GM19239 (cell line): ENCODE measurements around the gene FGFBP3.

Experiments used
- DNase-seq: peaks from one replicate; pipeline ENCODE4 v3.0.0; 2011; ENCODE audit warnings: low spot score; ENCODE audit not compliant: insufficient read length
- FAIRE-seq: peaks from 2 replicates; lab custom pipeline; 2011; peaks lifted over from hg19 to GRCh38; lab: Jason Lieb, UNC

FGFBP3 gene, protein sequence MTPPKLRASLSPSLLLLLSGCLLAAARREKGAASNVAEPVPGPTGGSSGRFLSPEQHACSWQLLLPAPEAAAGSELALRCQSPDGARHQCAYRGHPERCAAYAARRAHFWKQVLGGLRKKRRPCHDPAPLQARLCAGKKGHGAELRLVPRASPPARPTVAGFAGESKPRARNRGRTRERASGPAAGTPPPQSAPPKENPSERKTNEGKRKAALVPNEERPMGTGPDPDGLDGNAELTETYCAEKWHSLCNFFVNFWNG

DNA sequence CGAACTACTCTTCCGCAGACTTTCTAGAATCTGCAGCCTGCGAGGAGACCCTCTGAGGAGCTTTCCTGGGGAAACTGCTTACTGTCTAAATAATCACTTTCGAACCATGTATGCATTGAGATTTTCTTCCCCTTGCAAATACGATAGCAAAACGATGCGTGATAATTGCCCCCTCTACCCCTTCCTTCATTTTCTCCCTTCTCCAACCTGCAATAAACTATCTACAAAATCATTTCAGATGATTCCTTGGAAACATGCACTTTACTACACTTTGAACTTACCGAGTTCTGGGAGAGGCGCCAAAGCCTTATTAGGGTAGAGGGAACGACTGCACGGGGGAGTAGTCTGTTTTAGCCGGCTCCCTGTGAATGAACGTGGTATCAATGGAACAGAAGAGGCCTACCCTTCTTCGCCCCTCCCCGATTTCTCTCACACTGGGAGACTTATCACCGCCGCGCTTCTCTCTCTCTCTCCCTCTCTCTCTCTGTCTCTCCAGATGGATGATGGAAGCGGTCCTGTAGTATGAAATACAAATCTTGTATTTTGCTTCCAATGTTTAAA lies at the start of gene FGFBP3:
Gene FGFBP3 (minus strand): TSS at position 370 of the 561 bp plus-strand sequence. CDS start 517 bp downstream, outside the sequence.
- DNase-seq: no peak
- FAIRE-seq: peak; percentile 83

DNA sequence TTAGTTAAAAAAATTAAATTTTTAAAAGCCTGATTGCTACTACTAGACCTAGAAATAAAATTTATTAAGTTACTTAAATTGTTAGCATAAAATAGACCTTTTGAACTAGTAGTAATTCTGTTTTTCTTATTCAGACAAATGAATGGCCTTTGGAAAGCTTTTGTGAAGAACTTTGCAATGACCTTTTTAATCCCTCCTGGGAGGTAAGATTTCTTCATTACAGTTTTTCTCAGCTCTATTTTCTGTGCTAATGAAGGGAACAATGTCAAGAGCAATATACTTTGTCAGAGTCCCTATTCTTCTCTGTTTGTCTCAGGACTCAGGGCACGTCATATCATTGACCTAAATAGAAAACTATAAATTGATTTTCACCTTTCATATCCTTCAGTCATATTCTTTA lies 47.8 kb upstream of the FGFBP3 start:
- no peak for FAIRE-seq
- no peak for DNase-seq

DNA sequence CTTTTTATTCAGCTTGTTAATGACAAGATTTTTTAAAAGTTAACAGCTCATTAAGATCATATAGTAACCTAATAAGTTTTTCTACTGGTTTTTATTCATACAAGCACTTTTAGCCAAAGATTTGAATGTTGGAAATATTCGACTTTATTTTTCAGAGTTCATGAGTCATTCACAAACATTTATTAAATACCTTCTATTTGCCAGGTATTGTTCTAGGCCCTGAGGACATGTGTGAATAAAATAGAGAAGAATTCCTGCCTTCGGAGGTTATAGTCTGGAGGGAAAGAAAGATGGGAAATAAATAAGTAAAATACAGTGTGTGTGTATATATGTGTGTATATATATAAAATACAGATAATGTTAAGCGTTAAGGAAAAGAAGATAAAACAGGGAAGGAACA lies 45.8 kb upstream of the FGFBP3 start:
- no peak for DNase-seq
- FAIRE-seq: no peak

DNA sequence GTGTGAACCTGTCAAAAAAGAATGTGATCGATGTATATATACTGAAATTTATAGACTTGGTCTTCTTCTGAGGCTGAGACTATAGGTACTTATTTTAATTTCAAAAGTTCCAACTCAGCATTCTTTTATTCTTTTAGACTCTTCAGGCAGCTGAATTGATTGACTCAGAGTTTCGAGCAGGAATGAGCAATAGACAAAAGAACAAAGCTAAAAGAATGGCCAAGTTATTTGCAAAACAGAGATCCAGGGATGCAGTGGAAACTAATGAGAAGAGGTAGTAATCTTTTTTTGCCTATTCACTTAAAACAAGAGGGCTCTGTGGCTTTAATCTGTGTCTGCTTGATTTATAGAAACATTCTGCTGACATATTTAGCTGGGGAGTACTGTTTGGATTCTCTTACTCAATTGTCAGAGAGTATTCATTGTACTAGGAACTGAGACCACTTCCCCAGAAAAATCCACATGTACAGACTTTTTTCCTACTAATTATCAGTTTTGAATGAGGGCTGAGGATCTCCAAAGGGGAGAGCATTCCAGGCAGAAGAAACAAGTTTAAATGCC lies 44.4 kb upstream of the FGFBP3 start:
- FAIRE-seq: peak; percentile 4
- DNase-seq: no peak

DNA sequence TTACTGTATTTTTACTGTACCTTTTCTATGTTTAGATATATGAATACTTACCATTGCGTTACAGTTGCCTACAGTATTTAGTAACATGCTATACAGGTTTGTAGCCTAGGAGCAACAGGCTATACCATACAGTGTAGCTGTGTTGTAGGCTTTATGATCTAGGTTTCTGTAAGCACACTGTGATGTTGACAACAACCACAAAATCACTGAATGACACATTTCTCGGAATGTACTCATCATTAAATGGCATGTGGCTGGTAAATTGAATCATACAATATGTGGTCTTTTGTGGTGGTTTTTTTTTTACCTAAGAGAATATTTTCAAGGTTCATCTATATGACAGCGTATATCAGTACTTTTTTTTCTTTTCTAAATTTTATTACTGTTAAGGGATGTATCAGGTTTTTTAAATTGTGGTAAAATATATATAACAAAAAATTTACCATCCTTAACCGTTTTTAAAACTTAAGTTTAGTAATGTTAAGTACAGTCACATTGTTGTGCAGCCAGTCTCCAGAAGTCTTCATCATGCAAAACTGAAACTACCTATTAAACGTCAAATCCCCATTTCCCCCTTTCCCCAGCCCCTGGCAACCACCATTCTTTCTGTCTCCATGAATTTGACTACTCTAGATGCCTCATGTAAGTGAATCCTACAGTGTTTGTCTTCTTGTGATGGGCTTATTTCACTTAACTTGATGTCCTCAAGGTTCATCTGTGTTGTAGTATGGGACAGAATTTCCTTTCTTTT lies 35.8 kb upstream of the FGFBP3 start:
- peak; percentile 56 for FAIRE-seq
- no peak for DNase-seq

DNA sequence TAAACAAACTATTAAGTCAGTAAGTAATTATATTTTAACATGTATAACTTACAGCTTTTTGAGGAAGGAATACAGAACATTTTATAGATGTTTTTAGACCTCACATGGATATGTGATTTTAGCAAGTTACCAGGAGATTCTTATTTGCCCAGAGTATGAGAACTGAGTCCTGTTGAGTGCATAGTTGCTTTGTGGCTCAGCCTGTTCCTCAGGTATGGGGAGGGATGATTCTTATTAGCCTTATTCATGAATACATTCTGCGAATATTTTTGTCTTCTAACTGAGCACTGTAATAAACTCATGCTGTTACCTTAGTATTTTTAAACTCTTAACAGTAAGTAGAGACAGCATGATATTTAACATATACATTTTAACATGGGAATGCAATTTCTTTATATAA lies 32.1 kb upstream of the FGFBP3 start:
- DNase-seq (no peak), FAIRE-seq (no peak)

DNA sequence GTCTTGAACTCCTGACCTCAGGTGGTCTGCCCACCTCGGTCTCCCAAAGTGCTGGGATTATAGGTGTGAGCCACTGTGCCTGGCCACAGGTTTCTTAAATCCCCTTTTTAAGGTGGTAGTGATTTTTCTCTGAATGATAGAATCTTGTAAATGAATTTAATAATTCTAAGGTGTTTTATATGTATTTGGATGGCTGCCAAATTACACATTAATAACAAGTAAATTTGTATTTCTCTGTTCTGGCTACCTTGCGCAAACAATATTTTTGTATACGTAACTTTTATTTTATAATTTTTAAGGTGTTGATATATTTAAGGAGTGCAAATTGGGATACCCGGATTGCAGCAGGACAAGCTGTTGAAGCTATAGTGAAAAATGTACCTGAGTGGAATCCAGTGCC lies 30.4 kb upstream of the FGFBP3 start:
- FAIRE-seq: no peak

DNA sequence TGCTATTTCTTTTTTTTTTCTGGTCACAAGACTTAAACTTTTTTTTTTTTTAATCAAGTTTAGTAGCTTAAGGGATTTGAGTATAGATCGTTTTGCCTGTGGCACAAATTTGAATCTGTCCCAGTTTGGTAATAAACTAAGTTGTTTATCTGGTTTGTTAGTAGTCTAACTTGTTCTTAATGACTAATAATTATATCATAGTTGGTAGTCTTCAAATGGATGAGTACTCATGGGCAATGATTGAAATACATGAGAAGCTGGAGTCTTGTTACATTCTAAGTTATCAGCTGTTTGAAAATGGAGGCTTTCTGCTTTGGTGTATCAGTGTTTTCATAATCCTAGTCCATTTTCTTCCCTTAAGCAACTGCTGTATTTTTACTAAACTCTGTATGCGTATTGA lies 26.6 kb upstream of the FGFBP3 start:
- FAIRE-seq (no peak), DNase-seq (no peak)

More for the DNA sequence above, 30.4 kb upstream of the FGFBP3 start:
- no peak for DNase-seq

DNA sequence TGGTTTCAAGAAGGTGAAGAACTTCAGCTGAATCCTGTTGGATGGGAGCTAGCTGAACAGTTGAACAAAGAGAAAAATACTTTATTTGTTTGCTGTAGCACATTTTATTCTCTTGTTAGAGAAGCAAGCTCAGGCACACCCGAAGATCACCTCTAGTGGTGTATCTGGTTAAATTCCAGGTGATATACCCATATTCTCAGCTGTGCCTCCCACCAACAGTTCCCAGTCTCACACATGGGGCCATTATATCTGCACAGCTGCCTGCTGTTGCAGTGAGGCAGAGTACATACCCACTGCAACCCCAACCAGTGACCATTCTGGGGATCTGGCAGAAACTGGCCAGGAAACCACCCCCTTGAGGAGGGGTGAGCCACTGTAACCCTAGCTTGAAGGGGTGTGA lies 23.5 kb upstream of the FGFBP3 start:
- DNase-seq (no peak), FAIRE-seq (no peak)

DNA sequence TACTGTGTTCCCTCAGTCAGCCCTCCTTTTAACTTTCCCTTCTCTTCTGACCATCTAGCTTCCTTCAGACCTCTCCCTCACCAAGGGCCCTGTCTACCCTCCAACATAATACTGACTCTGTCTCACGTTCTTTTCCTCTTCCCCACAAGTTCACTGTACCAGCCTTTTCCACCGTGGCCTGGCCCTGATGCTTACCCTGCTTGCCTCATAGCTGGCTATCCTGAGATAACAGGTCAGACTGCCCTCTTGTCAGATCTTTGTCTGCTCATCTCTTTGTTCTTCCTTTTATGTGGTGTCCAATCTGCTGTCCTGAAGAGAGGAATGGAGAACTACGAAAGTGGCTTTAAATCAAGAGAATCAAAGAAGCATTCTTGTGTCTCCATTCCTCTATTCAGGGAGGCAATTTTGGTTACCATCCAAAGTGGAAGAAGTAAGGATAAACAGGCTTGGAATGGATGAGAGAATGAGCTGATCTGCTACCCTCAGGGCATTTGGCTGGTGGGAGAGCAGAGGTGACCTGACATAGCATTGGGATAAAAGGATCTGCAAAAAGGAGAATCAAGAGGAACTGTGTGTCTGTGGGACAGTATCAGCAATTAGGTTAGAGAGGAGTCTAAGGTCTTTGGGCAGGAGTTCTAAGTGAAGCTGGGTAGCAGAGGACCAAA lies 22.4 kb upstream of the FGFBP3 start:
- FAIRE-seq (no peak), DNase-seq (no peak)

DNA sequence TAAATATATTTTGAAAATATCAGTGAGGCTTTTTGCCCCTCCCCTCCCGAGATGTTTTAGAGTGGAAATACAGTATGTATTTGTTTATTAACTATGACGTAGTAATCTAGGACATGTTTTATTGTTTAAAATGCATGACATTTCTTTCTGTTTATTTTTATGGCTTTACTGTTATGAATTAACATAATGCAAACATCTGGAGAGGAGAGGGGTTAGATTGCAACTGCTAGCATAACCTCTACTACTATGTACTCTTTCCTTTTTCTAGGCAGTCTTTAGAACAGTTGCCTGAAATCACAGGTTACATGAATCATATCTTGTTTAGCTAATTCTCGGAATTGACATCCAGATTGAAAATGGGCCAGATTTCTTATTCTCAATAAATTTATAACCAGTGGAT lies 21.7 kb upstream of the FGFBP3 start:
- DNase-seq: no peak
- no peak for FAIRE-seq

DNA sequence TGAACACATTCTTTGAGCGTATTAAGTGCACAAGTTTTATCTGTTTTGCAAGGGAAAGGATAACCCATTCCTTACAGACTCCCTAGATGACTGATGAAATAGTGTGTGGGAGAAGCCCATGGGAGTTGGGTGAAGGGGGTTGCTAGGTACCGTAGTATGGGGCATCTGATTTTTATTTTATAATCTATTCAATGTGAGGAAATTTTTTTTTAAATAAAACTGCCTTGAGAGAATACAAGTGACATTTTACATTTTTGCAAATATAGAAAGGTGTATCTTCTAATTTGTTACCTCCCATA lies 15.7 kb upstream of the FGFBP3 start:
- DNase-seq: no peak
- no peak for FAIRE-seq

DNA sequence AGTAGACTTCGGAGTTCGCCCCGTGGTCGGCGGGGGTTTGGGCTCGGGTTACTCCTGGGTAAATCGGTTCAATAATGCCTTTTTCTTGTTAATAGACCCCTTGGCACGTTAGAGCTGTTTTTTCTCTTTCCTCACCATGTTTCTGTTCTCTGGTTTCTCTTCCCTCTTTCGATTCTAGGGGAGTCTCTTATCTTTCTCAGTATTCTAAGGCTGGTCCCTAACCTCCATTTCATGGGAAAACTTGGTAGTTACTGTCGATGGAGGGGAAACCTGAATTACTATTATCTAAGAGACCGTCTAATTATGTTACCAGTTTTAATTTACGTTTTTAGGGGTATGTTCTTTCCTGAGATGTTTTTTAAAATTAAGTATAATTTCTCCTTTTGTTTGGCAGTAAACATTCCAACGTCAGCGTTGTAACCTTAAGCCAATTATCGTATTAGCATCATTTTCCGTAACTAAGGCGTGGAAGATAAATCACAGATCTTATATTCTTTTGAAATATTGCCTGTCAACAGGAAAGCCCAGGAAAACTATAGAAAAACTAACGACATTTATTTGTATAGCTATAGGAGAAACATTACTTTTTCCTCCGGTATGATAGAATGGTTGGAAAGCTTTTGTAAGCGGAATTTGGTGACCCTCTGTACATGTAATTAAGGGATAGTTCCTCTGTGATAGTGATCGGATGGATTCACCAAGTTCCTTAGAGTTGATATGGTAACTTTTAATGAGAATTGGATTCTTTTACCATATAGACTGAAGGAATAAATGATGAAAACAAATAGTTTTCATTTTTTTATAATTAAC lies 15.1 kb upstream of the FGFBP3 start:
- DNase-seq (no peak), FAIRE-seq (peak; percentile 93)

DNA sequence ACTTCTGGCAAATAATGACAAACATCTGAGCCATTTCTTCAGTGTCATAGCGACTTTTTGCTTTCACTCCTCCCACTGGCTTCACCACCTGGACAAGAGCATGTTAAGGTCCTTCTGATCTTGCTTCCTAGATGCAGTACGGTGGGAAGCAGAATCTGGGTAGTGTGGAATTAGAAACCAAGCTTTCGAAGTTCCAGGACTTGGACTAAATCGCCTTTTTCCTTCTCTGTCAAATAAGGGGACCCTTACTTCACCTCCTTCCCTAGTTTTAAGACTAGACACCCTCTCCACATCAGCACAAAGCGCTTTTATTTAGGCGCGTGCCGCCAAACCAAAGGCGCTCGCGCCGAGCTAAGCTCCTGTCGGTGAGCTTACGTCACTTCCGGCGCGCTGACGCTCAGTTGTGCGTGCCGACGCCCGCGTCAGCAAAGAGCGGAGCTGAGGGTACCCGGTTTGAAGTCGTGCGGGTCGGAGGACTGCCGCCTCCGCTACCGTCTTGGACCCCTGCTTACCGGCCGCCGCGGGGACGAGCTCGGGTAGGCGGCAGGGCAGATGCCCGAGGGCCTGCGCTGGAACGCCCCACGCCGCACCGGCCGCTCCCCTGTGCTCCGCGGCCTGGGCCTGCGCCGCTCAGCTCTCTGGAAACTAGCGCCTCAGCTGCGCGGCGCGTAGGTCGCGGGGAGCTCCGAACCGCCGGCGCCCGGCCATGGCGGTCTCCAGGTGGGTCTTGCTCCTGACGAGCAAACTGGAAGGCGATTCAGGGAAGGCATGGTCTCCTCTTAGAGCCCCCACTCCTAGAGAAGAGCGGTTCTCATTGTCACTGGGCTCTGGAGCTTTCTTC lies 14.3 kb upstream of the FGFBP3 start, which contains the start of gene BTAF1:
Gene BTAF1 (plus strand): TSS at position 400 of the 841 bp plus-strand sequence. CDS start 307 bp downstream, at position 707.
- FAIRE-seq: peak; percentile 99
- peak; percentile 70 for DNase-seq

DNA sequence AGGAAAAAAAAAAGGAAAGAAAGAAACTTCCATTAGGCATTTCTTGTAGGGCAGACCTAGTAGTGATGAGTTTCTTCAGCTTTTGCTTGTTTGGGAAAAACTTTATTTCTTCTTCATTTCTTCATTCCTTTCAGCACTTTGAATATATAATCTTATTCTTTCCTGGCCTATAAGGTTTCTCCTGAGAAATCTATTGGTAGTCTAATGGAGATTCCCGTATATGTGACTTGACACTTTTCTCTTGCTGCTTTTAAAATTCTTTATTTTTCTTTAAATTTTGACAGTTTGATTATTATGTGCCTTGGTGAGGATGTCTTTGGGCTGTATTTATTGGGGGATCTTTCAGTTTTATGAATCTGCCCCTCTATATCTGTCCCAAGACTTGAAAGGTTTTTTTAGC lies 10.4 kb upstream of the FGFBP3 start:
- FAIRE-seq: no peak

DNA sequence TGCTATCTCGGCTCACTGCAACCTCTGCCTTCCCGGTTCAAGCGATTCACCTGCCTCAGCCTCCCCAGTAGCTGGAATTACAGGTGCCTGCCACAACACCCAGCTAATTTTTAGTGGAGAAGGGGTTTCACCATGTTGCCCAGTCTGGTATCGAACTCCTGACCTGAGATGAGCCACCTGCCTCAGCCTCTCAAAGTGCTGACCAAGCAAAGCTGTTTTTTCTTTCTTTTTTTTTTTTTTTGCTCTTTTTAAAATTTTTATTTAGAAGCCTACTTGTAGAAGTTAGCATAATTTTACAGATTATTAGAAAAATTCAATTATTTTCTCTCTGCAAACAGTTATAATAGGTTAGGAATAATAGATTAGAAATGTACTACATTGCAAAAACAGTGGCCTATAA lies 1.2 kb upstream of the FGFBP3 start:
- FAIRE-seq: no peak
- DNase-seq: no peak

More for the DNA sequence above, 10.4 kb upstream of the FGFBP3 start:
- DNase-seq: no peak

DNA sequence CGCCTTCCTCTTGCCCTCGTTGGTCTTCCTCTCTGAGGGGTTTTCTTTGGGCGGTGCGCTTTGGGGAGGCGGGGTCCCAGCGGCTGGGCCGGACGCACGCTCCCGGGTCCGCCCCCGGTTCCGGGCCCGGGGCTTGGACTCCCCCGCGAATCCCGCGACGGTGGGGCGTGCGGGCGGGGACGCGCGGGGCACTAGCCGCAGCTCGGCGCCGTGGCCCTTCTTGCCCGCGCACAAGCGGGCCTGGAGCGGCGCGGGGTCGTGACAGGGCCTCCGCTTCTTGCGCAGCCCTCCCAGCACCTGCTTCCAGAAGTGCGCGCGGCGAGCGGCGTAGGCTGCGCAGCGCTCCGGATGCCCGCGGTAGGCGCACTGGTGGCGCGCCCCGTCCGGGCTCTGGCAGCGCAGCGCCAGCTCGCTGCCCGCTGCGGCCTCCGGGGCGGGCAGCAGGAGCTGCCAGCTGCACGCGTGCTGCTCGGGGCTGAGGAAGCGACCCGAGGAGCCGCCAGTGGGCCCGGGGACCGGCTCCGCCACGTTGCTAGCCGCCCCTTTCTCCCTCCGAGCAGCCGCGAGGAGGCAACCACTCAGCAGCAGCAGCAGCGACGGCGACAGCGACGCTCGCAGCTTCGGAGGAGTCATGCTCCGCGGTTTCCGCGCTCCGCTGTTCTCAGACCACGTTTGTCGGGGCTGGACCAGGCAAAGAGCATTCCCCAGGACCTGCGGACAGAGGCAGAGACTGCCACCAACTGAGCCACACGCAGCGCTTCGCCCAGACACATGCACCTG lies 759 bp downstream of the FGFBP3 start:
- DNase-seq: peak; percentile 76
- peak; percentile 94 for FAIRE-seq

DNA sequence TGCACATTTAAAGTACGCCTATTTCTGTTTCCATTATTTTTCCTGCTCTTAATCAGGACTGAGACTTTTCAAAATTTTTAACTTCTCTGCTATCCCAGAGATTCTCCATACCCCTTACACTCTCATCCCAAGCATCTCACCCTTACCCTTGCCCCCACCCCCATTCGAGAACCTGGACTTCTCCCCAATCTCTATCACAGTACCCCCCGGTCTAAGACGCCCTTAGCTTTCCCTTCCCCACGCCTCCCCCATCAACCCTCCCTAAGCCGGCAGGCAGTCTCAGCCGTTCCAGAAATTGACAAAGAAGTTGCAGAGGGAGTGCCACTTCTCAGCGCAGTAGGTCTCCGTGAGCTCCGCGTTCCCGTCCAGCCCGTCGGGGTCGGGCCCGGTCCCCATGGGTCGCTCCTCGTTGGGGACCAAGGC lies 1.4 kb downstream of the FGFBP3 start:
- DNase-seq: no peak
- no peak for FAIRE-seq
